DMS153 treated with DMSO at 0.1 percent for 48 hours (cell line): ENCODE data around the gene ASIC2.

Experiments used
- DNase-seq: peaks from one replicate; lab custom pipeline; 2025; ENCODE audit not compliant: unreplicated experiment; lab: John Stamatoyannopoulos, UW

The ASIC2 gene

DNA sequence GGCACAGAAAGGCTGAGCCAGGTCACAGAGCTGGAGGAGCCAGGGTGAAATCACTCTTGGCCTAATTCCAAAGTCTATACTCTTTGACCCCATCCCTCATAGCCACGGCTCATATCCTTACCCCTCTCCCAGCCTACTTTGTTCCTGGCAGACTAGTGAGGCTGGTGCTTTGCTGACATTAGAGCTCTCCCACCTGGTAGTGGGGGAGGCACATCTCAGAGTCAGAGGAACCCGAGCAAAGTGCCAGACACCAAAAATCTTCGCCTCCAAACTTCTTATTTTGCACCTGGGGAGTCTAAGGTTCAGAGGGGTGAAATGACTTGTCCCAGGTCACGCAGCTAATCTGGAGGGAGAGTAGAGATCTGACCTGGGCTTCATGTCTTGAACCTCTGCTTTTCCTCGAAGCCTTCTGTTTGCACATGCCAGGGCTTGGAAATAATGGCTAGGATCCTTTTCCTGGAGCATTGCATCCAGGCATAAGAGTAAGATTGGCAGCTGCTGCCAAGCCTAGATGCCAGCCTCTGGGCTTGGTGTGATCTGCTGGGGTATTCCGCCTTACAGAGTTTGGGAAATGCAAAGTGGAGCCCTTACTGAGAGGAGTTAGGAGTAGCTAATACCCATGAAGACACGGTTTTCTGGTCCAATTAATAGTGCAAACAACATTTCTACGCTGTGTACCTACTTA is 174.6 kb downstream of the ASIC2 start:
- no peak for DNase-seq

DNA sequence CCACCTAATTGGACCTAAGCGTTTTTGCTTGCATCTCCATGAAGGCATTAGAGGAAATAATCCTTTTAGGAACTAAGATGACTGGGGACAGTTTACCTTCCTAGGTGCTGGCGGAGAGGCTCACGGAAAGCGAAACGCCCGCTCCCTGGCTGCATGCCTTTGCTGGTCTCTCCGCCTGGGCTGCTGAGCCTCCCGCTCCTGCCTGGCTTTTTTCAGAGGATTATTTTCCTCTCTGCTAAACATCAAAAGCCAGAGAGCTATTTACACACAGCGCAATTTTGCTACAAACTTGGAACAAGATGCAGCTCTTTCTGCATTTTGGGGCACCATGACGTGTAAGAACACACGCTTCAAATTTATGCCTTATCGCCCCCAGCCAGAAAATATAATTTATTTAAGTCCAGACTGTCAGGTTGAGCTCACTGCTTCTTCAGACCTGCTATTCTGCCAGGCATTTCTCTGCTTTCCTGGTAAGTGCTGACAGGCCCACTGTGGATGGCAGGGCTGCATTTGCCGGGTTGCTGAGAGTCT is 177.0 kb downstream of the ASIC2 start:
- no peak for DNase-seq

DNA sequence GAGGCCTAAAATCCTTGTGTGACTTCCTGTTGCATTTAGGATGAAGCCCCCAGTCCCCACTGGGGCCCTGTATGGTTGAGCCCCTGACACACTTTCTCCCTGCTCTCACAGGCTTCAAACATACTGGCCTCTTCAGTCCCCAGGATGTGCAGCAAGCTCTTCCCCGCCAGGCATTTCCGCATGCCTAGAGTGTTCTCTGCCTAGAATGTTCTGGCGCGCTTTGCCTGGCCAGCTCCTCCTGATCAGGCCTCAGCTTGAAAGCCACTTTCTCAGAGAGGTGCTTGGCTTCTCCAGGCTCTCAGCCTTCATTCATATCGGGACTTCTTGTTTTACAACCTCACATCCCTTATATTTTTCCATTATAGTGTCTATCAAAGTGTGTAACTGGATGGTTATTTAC is 177.7 kb downstream of the ASIC2 start:
- DNase-seq, result no peak

DNA sequence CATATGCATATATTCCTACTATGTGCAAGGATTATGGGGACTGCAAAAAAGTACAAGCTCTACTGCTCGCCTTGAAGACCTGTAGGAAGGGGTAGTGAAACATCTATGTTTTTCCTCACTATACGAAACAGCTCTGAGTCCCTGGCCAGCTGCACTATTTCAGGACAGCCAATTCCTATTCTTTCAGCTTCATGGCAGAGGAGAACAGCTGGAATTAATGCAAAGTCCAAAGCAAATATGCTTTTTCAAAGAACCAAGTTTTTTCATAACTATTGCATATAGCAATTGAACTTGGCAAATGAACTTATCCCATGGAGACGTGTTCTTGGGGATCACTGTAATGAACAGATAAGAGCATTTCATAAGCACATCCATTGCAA is 179.1 kb downstream of the ASIC2 start:
- no peak for DNase-seq

DNA sequence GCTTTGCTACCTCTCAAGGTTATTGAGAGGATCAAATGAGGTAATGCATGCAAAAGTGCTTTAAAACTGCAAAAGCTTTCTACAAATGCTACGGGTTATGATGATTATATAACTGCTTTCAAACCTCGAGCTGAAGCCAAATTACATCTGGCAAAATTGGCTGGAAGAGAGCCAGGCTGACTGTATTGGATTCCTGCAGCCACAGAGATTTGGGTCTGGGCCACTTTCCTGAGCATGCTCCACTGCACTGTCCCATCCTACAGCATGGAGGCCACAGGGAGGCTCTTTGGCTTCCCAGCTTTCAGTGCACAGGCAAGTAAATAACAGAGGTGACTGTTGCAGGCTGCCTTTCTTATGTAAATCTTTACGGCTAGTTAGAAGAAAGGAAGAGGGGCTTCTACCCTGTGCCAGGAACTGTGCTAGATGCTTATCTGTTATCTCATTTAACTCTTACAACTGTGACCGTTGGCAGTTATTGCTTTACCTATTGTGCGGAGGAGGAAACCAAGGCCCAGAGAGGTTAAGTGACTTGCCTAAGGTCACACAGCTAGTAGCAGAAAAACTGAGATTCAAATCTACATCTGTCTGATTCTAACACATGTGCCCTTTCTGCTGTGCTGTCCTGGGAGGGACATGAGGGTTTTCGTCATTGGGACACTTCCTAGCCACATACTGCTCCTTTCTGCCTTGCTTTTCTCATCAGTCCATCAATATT is 179.7 kb downstream of the ASIC2 start:
- no peak for DNase-seq

DNA sequence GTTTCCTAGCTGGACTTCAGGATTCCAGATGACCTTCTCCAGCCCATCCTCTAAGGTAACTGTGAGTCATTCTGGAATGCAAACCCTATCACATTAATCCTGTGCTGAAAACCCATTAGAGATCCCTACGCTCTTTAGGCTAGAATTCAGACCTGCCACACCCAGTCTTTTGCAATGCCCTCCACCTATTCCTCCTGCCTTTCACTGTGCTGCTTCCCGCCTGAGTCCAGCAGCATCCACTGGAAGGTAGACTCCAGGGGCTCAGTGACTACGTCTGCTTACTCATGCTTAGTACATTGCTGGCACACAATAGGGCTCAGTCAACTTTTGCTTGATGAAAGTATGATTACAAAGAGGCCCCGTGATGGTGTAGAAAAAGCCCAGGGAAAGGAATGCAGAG is 180.3 kb downstream of the ASIC2 start:
- no peak for DNase-seq

DNA sequence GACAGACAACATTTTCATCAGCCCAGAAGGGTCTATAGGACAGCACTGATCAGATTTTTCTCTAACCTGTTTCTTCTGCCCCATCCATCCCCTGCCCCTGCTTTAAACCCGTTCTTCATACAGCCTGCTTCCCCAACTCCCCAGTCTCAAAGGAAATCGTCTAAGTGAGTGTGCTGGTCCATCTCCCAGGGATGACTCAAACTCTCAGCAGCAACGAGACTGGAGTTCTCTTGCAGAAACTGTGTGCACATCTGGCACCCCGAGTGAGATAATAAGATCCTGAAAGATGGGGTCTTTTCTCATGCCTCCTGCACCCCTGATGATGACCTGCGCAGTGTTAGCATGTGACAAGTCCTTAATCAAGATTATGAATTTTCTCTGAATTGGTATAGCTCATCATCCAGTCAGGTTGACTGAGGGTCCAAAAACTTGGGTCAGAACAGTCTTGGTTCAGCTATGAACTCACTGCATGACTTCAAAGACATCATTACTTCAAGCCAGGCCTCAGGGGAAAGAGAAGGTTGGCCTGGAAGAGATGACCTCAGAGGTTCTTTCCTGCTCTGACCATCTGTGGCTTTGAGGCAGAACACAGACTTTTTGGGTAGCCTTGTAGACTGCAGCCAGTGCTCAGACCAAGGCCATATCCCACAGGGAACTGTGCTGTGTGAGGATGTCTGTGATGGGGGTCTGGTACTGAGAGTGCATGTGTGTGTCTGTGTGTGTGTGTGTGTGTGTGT is 183.6 kb downstream of the ASIC2 start:
- DNase-seq, result no peak

DNA sequence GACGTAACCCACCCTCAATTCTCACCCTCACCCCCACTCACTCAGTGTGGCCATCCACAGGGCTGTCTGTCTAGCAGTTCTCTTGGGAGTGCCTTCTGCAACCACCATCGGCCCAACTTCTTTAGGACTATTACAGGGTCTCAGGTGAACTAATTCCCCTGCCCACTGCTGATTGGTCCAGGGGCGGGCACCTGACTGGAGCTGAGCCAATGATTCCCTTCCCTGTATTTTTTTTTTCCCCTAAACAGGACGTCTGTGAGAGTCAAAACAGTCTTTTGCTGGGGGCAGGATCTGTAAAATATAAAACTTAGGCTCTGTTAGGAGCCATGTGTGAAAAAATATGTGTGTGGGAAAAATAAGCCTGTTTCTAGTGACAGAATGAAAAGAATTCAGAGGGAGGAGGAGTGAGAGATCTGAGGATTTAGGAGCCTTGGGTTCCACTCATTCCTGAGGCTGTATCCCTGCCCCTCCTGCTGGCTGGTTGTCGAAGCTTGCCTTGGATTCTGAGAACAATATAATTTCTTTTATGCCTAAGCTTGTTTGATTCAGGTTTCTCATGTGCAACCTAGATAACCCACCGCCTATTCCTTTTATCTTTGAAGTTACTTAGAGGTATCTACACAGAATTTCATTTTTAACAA is 186.4 kb downstream of the ASIC2 start:
- no peak for DNase-seq

DNA sequence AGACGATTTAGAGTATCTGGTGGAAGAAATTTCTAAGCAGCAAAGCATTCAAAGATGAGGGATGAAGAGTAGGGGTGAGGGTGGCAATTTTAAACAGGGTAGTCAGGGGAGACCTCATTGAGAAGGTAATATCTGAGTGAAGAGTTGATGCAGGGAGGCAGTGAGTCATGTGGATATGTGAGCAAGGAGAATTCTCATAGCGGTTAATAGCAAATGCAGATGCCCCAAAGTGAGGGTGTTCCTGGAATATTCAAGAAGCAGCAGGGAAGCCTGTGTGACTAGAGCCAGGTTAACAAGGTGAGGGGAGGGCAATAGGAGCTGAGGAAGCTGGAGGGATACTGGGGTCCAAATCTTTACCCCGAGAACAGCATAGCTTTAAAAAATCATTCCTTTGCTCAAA is 187.2 kb downstream of the ASIC2 start:
- DNase-seq, result no peak

DNA sequence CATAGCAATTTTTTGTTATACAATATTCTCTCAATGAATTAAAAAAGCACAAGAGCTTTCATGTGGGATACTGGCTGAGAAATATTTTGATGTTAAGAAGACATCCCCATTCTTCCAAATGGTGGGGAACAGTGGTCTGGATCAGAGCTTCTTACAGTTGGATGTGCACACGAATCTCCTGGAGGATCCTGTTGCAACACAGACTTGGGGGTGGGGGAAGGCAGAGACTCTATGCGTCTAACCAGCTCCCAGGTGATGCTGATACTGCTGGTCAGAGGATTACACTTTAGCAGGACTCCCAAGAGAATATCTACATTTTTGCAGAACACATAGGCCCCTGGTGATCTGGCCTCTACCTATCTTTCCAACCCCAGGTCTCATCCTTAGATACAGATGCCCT is 193.2 kb downstream of the ASIC2 start:
- no peak for DNase-seq

DNA sequence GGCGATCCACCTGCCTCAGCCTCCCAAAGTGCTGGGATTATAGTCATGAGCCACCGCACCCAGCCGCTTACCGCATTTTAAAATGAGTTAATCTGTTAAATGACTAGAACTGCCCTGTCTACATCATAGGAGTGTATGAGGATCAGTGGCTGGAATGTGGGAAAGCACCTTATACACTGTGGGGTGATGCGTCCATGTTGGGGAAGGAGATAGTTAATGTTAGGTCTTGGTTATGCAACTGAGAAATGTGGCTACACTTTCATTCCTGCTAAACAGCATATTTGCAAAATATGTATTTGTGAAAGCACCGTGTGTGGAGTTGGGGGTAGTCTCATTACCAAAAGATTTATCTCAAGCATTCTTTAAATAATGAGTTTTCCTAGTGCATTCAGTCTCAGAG is 193.8 kb downstream of the ASIC2 start:
- DNase-seq, result no peak

DNA sequence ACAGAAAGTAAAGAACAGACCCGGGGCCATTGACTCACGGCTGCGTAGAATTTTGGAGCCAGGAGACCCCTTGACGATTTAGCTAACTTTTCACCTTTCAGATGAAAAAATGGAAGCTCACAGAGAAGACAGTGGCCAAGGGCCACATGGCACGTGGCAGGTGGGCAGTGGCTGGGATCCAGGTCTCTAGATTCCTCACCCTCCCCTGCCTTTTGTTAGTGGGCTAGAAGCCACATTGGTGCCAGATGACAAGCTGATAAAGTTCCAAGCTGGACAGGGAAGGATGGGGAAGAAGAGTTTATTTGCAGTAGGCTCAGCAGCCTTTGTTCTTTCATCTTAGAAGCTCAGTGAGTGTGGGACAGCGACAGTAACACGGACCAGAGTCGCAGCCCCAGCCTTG is 195.7 kb downstream of the ASIC2 start:
- no peak for DNase-seq

DNA sequence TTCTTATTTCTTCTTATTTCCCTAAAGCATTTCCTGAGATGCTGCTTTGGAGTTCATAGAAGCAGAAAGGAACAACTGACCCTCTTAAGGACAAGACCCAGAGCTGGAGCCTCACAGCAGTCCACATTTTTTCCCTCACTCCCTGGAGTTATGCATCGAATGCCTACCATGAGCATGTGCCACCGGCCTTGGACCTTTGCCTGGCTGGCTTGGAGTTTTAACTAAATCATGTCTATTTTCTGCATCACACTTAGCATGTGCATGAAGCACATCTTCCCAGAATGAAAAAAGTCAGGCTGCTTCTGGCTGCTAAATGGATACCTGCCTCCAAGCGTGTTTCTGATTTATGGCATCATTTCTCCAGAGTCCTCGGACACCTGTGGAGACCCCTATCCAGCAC is 196.9 kb downstream of the ASIC2 start:
- no peak for DNase-seq

DNA sequence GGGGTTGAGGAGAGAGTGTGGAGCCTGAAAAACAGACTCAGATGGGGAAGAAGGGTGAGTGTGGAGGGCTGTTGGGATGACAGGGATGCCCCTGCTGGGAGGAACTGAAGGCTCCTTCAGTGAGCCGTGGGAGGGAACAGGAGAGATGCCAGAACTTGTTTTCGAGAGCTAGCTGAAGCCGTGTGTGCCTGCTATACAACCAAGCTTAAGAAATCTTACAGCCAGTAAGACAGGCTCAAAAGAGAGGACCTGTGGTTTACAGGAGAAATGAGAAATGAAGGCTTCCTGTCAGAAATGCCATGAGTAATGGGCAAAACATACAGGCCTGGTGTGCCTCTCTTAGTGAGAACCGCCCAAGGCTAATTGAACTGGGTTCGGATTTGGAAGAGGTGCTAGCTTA is 201.8 kb downstream of the ASIC2 start:
- no peak for DNase-seq

DNA sequence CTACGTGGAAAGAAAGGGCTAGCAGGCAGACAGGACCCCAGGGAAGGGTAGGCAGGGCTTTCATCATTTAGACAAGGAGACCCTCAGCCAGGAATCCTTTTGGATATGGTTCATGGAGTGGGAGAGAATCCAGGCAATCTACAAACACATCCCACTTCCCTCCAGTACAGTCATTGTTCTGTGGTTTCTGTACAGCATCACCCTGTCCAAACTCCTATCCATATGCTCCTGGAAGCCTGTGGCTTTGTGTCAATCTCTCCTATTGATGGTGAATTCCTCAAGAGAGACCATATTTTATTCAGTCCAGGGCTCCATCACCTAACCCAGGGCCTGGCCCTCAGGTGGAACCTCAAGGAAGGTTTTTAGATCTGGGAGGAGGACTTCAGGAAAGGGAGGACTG is 202.3 kb downstream of the ASIC2 start:
- no peak for DNase-seq

DNA sequence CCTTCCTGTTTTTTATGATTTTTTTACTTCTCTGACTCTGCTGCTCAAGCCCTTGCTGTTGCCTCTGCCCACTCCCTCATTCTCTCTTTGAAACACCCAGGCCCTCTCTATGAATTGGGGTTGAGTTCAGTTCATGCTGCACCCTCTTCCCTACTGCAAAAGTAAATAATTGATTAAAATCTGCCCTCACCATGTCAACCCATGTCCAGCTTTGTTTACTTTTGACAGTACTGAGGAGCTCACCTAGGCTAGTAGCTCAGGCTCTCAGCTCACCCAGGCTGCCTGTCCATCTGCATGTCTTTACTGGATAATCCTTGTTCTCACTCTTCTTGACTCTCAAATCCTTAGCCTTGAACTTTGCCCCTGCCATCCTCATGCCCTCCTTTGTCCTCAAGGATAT is 206.2 kb downstream of the ASIC2 start:
- no peak for DNase-seq

DNA sequence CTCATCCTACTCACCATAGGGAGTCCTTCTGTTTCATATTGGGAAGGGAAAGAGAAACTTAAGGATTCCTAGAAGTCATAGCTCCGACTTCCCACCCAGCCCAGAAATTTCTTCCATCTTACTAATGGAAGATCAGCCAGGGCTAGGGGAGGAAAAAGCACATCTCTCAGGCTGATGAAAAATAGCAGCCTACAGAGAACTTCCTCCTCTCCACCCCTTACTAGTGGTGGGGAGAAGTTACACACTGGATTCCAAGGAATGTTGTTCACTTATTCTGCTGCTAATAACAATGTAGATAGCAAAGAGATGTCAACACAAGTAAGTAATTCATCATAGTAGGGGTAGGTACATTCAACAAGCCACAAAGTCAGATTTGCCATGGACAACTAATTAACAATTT is 207.1 kb downstream of the ASIC2 start:
- no peak for DNase-seq

DNA sequence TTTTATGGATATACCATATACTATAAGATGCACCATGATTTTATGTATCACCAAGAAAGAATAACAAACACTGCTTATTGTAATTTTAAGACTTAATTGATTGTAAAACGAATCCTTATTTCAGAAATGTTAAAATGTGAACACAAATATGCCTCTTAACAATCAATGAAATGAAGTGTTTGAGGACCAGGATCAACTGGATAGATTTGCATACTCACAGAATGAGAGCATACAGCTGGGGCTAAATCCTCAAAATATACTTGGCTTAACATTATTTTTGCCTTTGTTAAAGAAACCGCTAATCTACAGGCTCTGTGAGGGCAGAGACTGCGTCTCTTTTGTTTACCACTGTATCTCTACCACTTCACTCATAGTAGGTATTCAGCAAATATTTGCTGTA is 207.8 kb downstream of the ASIC2 start:
- DNase-seq, result no peak

DNA sequence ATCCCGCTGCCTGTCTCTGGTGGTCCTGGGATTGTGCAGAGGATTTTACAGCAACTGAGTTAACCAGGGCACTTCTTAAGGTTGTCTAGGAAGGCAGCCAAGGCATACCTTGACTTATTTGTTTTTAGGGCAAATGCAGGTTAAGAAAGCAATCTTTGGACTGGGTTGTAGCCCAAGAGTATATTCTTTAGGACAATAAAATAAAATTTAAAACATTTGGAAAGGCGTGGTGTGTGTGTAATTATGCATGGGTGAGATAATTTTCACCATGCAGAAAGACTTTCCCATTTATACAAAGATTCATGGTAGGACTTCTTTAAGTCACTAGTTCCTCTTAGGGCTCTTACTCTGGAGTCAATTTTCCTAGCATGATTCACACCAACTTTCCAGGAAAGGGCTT is 208.3 kb downstream of the ASIC2 start:
- no peak for DNase-seq

DNA sequence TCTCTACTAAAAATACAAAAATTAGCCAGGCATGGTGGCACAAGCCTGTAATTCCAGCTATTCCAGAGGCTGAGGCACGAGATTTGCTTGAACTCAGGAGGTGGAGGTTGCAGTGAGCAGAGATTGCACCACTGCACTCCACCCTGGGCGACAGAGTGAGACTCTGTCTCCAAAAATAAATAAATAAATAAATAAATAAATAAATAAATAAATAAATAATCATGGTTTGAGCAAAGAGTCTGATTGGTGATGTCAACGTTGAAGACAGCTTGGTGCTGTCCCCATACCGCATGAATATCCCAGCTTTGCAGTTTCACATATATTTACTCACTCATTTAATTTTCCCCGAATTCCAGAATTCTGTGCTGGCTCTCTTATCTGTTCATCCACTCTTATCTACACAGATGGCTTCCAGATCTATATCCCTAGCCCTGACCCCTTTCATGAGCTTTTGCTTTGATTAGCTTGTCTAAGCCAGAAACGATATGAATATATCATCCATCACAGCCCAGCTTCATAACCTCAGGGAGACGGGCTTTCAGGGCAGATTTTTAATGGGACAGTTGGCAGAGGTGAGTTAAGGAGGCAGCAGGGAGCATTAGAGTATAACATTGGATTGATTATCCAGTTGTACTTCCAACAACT is 210.4 kb downstream of the ASIC2 start:
- no peak for DNase-seq

DNA sequence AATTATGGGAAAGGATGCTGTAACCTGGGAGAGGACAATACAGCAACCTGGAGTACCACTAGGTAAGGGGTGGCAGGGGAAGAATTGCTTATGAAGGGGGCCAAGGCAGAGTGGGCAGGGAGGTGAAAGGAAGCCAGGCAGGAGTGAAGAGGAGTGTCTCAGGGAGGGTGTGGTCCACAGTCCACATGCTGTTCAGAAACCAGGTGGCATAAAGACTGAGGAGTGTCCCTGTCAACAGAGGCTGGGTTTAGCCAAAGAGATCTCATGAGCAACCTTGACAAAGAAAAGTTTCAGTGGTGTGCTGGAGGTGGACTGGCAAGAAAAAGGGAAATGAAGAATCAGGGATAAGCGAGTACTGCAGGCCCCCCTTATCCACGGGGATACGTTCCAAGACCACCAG is 213.0 kb downstream of the ASIC2 start:
- DNase-seq, result no peak
